Measurements from ENCODE around the gene UBN1. TPM values are rescaled to one million over a fixed set of nuclear protein-coding genes. Genes with fewer than 3 reads are reported as not detected.

Gene UBN1
- total RNA-seq, 4 donors from 2014 or later = 21.1 to 48.2 (median 37.2) TPM

GRCh38 chr16:4873091-4873490, 25.8 kb downstream of the UBN1 start:
- TF ChIP-seq CTCF (IDR thresholded peaks at IDR 0.05; ENCODE audit: low read depth) = no peak

GRCh38 chr16:4874666-4875065, 27.4 kb downstream of the UBN1 start:
- no peak for TF ChIP-seq CTCF (IDR thresholded peaks at IDR 0.05; ENCODE audit: low read depth)

- no peak for TF ChIP-seq CTCF (IDR thresholded peaks at IDR 0.05; ENCODE audit: low read depth)
Observed at GRCh38 chr16:4876646-4877379, 29.5 kb downstream of the UBN1 start.

GRCh38 chr16:4877380-4877685, 30.1 kb downstream of the UBN1 start:
- TF ChIP-seq CTCF (IDR thresholded peaks at IDR 0.05; ENCODE audit: low read depth) = no peak

- TF ChIP-seq CTCF (IDR thresholded peaks at IDR 0.05; ENCODE audit: low read depth) = no peak
Observed at GRCh38 chr16:4879049-4879448, 31.8 kb downstream of the UBN1 start.

- no peak for TF ChIP-seq CTCF (IDR thresholded peaks at IDR 0.05; ENCODE audit: low read depth)
Observed at GRCh38 chr16:4880006-4880580, 32.8 kb downstream of the UBN1 start.

- no peak for TF ChIP-seq CTCF (IDR thresholded peaks at IDR 0.05; ENCODE audit: low read depth)
Observed at GRCh38 chr16:4882000-4882632, 34.8 kb downstream of the UBN1 start.

Measured in subcutaneous adipose tissue (tissue), 4 donors.